Ovary (tissue), 9 donors: Measurements from ENCODE around the gene RSPH10B2. TPM values are rescaled to one million over a fixed set of nuclear protein-coding genes. Genes with fewer than 3 reads are reported as not detected.
"Not testable (repeated sequence)": the region's sequence is repeated elsewhere in the genome, so short reads cannot be mapped to it uniquely, and the experiment has no call there.

Source experiments
- DNase-seq, 5 donors: peaks; one replicate each; pipeline ENCODE4 v3.0.0-alpha.2; 2019 to 2020
- H3K27ac ChIP-seq, 2 donors: fragments of 200-600 bp; one replicate each; pipeline versions ENCODE4 v1.5.1 to v1.8.0; 2019 to 2022
- H3K27me3 ChIP-seq: fragments of 200-600 bp; one replicate; pipeline ENCODE4 v1.8.0; 2022
- H3K36me3 ChIP-seq: fragments of 200-600 bp; sonication (generic); one replicate; pipeline ENCODE4 v1.5.1; 2019
- H3K4me1 ChIP-seq: one replicate; pipeline ENCODE4 v1.8.1; 2013; ENCODE audit warnings: mild to moderate bottlenecking, moderate library complexity; ENCODE audit not compliant: insufficient read depth
- H3K4me3 ChIP-seq: fragments of 200-600 bp; sonication (generic); one replicate; pipeline ENCODE4 v1.5.1; 2017
- H3K9me3 ChIP-seq, 2 donors: fragments of 200-600 bp in 1 of 2; sonication (generic) in 1 of 2; one replicate each; pipeline versions ENCODE4 v1.5.1 to v1.8.1; 2013 to 2019; ENCODE audit warnings: mild to moderate bottlenecking in 1 of 2, moderate library complexity in 1 of 2
- EP300 ChIP-seq: sonication (generic); formaldehyde crosslinking; IDR thresholded peaks from one replicate; pipeline ENCODE4 v1.6.1; 2017; ENCODE audit warnings: antibody characterized with exemption
- WGBS, 3 donors: extraction: QIAGEN DNeasy Blood & Tissue Kit in 1 of 3; methylation state at CpG; one replicate each; pipeline versions ENCODE4 v1.1.5 to v1.1.7; 2013 to 2017; 5-methylcytosine and 5-hydroxymethylcytosine counted together
- intact Hi-C, 4 donors: fragments of 100-400 bp; cut with DNase I; formaldehyde crosslinking; loops; one replicate each; pipeline versions ENCODE4 v1.11.0 to v1.15.1; 2022 to 2023
- polyA plus RNA-seq, 2 donors: library from polyadenylated mRNA; stranded (reverse); fragments of 200-250 nt in 1 of 2; fragments of 350-450 nt in 1 of 2; fragmentation: Illumina TruSeq in 1 of 2; extraction: RNeasy Lipid Tissue Mini Kit (QIAGEN cat#74804) in 1 of 2; gene quantifications; one replicate each; pipeline ENCODE4 v1.2.3, GENCODE V29; 2013 to 2014
- total RNA-seq, 7 donors: library from RNA; depleted of rRNA in 2 of 7; stranded (reverse); fragments of >200 nt in 2 of 7; fragmentation: NEBNext Ultra II Directional in 3 of 7; extraction: Animal tissue kit (Norgen Biotek cat#: 25700) in 3 of 7; gene quantifications; one replicate each; pipeline versions ENCODE4 v1.1.0 to v1.2.4, GENCODE V29; 2016 to 2023
- donor health status: DM: no; HTN: no; CAD: no; lungs with moderate emphysema.
- donor health status: DM: no; HTN: no; CAD: no.
- donor health status: Bipolar disorder and iron deficiency.
- donor health status: DM: yes; HTN: yes; CAD: no.
- donor health status: DM: no; HTN: no; CAD: no.
- donor health status: DM: yes; HTN: yes; CAD: no.

Gene RSPH10B2
- total and polyA plus RNA-seq, 9 donors: 0.07 to 14.7 (median 0.71) TPM; not detected in 2

DNA sequence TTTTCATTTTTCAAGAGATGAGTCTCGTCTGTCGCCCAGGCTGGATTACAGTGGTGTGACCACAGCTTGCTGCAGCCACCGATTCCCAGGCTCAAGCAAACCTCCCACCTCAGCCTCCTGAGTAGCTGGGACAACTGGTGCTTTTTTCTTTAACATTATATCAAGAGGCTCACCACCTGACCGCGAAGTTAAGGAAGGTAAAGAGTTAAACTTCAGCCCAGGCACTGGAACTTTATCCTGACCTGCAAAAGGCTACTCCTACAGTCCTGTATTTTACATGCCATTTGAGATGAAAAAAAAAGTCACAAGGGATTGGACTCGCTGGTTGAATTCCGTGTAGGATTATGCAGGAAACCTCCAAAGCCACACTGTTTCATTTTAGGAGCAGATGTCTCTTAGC, 61.6 kb downstream of the RSPH10B2 start:
- intact Hi-C loops, H3K9me3 ChIP-seq, H3K27me3 ChIP-seq, H3K36me3 ChIP-seq, H3K27ac ChIP-seq, H3K4me1 ChIP-seq, H3K4me3 ChIP-seq, DNase-seq: not testable (repeated sequence)
- WGBS, 3 donors: 86 to 90% (median 88%) methylated on average over 7 of the region's 7 CpGs

DNA sequence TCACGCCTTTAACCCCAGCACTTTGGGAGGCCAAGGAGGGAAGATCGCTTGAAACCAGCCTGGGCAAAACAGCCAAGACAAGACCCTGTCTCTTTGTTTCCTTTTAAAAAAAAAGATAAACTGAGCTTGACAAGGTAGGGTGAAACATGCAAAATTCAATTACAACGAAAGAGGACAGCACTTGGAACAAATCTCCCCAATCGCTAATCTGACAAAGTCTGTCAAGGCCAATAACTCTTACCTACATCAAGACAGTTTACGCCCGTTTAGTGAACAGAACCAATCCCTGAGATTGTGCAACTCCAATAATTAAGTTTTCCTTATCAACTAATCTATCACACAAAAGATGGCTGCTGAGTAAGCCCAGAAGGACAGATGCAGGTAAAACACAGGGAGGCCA, 67.7 kb downstream of the RSPH10B2 start:
- H3K36me3 ChIP-seq, H3K4me3 ChIP-seq, DNase-seq, H3K4me1 ChIP-seq, H3K27me3 ChIP-seq, H3K9me3 ChIP-seq, intact Hi-C loops, H3K27ac ChIP-seq: not testable (repeated sequence)
- WGBS, 3 donors: 85 to 90% (median 90%) methylated on average over 6 of the region's 6 CpGs

DNA sequence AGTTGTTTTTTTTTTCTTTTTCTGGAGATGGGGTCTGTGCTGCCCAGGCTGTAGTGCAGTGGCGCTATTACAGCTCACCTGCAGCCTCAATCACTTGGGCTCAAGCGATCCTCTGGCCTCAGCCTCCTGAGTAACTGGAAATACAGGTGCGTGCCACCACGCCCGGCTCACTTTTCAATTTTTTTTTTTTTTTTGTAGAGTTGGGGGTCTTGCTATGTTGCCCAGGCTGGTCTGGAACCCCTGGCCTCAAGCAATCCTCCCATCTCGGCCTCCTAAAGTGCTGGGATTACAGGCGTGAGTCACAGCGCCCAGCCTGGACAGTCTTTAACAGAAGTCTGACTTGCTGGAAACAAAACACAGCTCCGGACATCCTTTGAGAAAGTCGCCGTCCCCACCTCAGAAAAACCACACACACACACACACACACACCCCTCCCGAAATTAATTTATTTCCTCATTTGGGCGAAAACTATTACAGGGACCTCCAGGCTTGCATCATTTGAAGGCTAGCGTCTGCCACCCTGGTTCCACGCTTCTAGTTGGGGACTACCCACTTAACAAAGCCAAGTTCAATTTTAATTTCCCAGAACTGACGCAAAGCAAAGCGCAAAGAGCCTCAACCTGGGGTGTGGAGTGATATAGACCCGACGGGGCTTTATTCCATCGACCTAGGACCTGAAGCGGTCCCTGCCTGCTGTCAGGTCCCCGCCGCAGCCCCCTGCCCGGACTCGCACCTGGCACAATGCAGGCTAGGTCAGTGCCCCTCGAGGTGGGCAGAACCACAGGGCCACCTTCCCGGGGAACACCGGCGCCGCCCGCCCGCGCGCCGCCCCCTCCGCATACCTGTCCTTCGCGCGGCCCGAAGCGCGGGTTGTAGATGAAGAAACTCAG, 71.6 kb downstream of the RSPH10B2 start:
- peak overlapping the region; percentile 77 for H3K4me3 ChIP-seq
- H3K36me3 ChIP-seq, H3K27ac ChIP-seq, H3K9me3 ChIP-seq, intact Hi-C loops, DNase-seq, H3K4me1 ChIP-seq, H3K27me3 ChIP-seq: not testable (repeated sequence)
- 33 to 80% (median 37%) methylated on average over 1 to 15 of the region's 42 CpGs for WGBS, 3 donors

DNA sequence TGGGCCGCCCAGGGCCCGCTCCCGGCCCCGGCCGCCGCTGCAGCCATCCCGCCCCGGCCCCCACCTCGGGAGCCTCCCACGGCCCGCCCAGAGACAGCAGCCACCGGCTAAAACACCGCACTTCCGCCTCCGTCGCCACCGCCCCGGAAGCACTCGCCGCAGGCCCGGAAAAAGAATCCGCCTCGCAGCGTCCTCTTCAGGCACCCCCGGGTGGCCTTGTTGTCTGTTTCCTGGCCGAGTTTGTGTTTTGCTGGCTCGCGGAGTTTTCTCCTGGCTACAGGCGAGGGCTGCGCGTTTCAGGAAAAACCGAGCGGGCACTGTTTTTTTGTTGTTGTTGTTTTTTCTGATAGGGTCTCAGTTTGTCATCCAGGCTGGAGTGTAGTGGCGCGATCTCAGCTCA, 72.2 kb downstream of the RSPH10B2 start, which contains the start of gene CCZ1B:
TSS of gene CCZ1B (minus strand) at position 125 of the 400 bp plus-strand sequence. CDS start at position 47, 78 bp downstream.
- not testable (repeated sequence) for H3K4me1 ChIP-seq
- 0 to 1% (median 0%) methylated on average over 15 to 26 of the region's 35 CpGs for WGBS, 3 donors

DNA sequence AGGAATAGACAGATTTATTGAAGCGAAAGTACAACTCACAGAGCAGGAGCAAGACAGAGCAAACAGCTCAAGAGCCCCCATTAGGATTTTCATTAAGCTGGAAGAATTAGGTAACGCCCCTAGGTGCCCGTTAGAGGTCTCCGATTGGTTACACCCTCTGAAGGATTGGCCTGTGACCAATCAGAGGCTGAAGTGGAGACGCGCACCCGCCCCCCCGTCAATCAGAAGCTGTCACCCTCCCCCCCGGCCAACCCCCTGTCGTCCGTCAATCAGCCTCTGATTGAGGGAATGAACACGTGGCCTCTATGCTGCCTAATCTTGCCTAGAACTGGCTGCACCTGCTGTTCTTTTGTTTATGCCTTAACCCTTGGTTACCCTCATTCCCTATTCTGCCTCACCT, 73.3 kb downstream of the RSPH10B2 start:
- WGBS, 3 donors: 50 to 72% (median 60%) methylated on average over 12 of the region's 12 CpGs
- H3K27me3 ChIP-seq, DNase-seq, H3K9me3 ChIP-seq, H3K4me1 ChIP-seq, H3K36me3 ChIP-seq, H3K4me3 ChIP-seq, H3K27ac ChIP-seq, intact Hi-C loops: not testable (repeated sequence)

More for the DNA sequence above, 72.2 kb downstream of the RSPH10B2 start, which contains the start of gene CCZ1B:
- H3K9me3 ChIP-seq, H3K27ac ChIP-seq, H3K36me3 ChIP-seq, intact Hi-C loops, H3K27me3 ChIP-seq: not testable (repeated sequence)
- peak within 1 kb of the TSS; percentile 77 for H3K4me3 ChIP-seq
- peak; percentile 63 to 82 (median 71) for DNase-seq

DNA sequence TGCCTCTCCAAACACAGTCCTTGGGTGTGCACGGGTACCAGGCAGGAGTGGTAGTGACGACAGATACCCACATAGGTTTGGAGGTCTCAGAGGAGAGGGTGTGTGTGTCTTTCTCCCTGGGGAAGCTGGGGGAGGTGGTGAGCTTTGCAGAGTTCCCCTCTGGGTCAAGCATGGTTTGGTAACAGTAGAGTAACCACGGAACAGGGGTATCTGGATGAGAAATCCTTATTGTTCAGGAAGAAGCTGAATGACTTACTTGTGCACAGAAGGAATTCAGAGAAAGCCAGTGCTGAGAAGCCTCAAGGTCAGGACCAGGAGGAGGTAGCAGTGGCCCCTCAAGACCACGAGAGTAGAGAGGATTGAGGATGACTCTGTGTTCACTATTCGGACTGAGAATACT, 75.7 kb downstream of the RSPH10B2 start:
- H3K27ac ChIP-seq, H3K4me3 ChIP-seq, H3K4me1 ChIP-seq, H3K9me3 ChIP-seq, intact Hi-C loops, DNase-seq, H3K27me3 ChIP-seq, H3K36me3 ChIP-seq: not testable (repeated sequence)
- WGBS, 3 donors: 42 to 72% (median 59%) methylated on average over 4 to 5 of the region's 5 CpGs

DNA sequence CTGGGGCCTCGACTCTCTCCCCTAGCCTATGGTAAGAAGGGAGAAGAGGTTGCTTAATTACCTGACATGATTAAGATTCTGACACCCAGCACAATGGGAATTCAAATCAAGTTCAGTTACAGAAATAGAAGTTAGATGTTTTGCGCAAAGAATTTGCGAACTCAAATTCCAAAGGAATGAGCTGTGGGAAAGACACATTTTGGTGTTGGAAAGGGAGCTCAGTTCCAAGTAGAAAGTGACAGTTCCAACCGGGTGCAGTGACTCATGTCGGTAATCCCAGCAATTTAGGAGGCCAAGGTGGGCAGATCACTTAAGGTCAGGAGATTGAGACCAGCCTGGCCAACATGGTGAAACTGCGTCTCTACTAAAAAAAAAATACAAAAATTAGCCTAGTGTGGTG, 76.1 kb downstream of the RSPH10B2 start:
- DNase-seq, H3K9me3 ChIP-seq, intact Hi-C loops, H3K4me3 ChIP-seq, H3K36me3 ChIP-seq, H3K27ac ChIP-seq, H3K4me1 ChIP-seq, H3K27me3 ChIP-seq: not testable (repeated sequence)
- WGBS, 3 donors: 69 to 89% (median 85%) methylated on average over 6 of the region's 6 CpGs

DNA sequence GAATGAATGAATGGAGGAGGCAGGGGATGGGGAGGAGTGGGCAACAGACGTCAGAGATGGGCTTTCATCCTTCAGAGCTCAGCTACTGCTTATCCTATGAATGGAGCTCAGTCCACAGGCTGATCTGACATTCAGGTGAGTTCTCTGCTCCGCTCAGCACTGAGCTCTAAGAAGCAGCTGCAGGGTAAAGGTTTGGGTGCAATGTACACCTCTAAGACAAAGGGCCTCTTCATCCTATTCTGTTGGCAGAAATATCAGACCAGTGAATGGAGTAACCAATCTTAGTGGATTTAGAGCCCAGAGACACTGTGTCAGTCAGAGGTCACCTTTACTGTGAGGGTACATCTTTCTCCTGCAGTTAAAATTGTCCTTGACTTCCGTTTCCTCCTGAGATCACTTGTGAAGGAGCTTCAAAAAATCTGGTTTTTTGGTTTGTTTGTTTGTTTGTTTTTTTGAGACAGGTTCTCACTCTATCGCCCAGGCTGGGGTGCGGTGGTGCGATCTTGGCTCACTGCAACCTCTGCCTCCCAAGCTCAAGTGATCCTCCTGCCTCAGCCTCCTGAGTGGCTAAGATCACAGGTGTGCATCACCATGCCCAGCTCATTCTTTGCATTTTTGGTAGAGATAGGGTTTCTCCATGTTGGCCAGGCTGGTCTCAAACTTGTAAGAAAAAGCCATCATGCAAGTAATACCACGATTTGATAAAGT, 77.3 kb downstream of the RSPH10B2 start:
- WGBS, 3 donors: 63 to 77% (median 73%) methylated on average over 7 of the region's 7 CpGs
- TF ChIP-seq EP300: no peak
- no peak for DNase-seq
- no peaks in the 10 kb centered on the region for H3K9me3 ChIP-seq
- H3K4me3 ChIP-seq: no peak overlapping the region
- no peak overlapping the region for H3K27ac ChIP-seq
- no peaks in the 10 kb centered on the region for H3K4me1 ChIP-seq
- intact Hi-C loops: no loop called here
- H3K36me3 ChIP-seq: no peaks in the 10 kb centered on the region
- no peaks in the 10 kb centered on the region for H3K27me3 ChIP-seq
